K562 (cell line): ENCODE measurements around the gene OPCML. TPM values are rescaled to one million over a fixed set of nuclear protein-coding genes. Genes with fewer than 3 reads are reported as not detected.

Experiments
- ATAC-seq: fragments of 200-7000 bp; cut with Tn5 transposase; 3 replicates; pipeline ENCODE4 v1.9.1; 2020; ENCODE audit warnings: moderate library complexity
- BruUV-seq: library from RNA; stranded (reverse); fragments of 400-500 nt; replicated peaks from 2 replicates; lab custom pipeline; 2021; lab: Mats Ljungman, UMichigan
- CTCF ChIA-PET: fragments of 300-600 bp; formaldehyde crosslinking; extraction: SDS; loops from one replicate; lab custom pipeline; 2021; ENCODE audit warnings: low intra/inter-chr PET ratio; lab: Yijun Ruan, JAX
- POLR2A ChIA-PET: fragments of 300-600, 350-650 bp; sonication (Branson Sonifier 250); formaldehyde crosslinking; extraction: SDS; loops from one replicate; lab custom pipeline; 2021; ENCODE audit warnings: antibody characterized with exemption, inconsistent platforms; lab: Yijun Ruan, JAX
- DNase-seq, 4 experiments: peaks; one replicate each; pipeline versions ENCODE4 v3.0.0 to v3.0.0-alpha.2; 2011 to 2018; ENCODE audit warnings: low spot score in 3 of 4, mixed read lengths in 3 of 4; ENCODE audit errors: extremely low read depth in 1 of 4
- FAIRE-seq: peaks from 2 replicates; lab custom pipeline; 2011; peaks lifted over from hg19 to GRCh38; lab: Jason Lieb, UNC
- H2AFZ ChIP-seq: 2 replicates; pipeline ENCODE4 v1.6.0; 2011; ENCODE audit warnings: low read depth, low read length, control low read depth, inconsistent platforms
- H3K27ac ChIP-seq: fragments of 200-600 bp; 3 replicates; pipeline ENCODE4 v1.8.0; 2011; ENCODE audit warnings: low read depth, mild to moderate bottlenecking, control low read depth, inconsistent platforms, low read length, moderate library complexity, mixed read lengths; ENCODE audit errors: extremely low read depth
- H3K27me3 ChIP-seq, 2 experiments: fragments of 300-600 bp in 1 of 2; 2 replicates in 1 of 2; 3 replicates in 1 of 2; pipeline versions ENCODE4 v1.6.0 to v1.8.0; 2011; ENCODE audit warnings: inconsistent platforms in 2 of 2, low read length in 2 of 2, mild to moderate bottlenecking in 1 of 2, mixed read lengths in 1 of 2, moderate library complexity in 1 of 2; ENCODE audit not compliant: control insufficient read depth in 2 of 2, insufficient read depth in 2 of 2
- H3K36me3 ChIP-seq: fragments of 300-600 bp; 3 replicates; pipeline ENCODE4 v1.8.0; 2011; ENCODE audit warnings: mild to moderate bottlenecking, low read length, inconsistent platforms; ENCODE audit not compliant: control insufficient read depth, insufficient read depth
- H3K4me1 ChIP-seq, 2 experiments: fragments of 200-600 bp in 1 of 2; replicated peaks in 1 of 2; 2 replicates in 1 of 2; 3 replicates in 1 of 2; pipeline versions ENCODE4 v1.5.1 to v1.8.0; 2011; ENCODE audit warnings: inconsistent platforms in 2 of 2, low read length in 2 of 2, mild to moderate bottlenecking in 1 of 2, mixed read lengths in 1 of 2, moderate library complexity in 1 of 2; ENCODE audit not compliant: control insufficient read depth in 2 of 2, insufficient read depth in 2 of 2
- H3K4me2 ChIP-seq: 2 replicates; pipeline ENCODE4 v1.6.1; 2011; ENCODE audit warnings: low read length, control low read depth, inconsistent platforms, mixed read lengths; ENCODE audit not compliant: insufficient read depth
- H3K4me3 ChIP-seq: fragments of 200-600 bp; sonication (generic), shearing (Covaris generic); 2 replicates; pipeline ENCODE4 v1.5.1; 2016; ENCODE audit warnings: control low read depth, inconsistent platforms
- H3K79me2 ChIP-seq: fragments of 200-600 bp; 3 replicates; pipeline ENCODE4 v1.8.0; 2011; ENCODE audit warnings: low read length, inconsistent platforms; ENCODE audit not compliant: control insufficient read depth, insufficient read depth
- H3K9ac ChIP-seq, 2 experiments: 2 replicates each; pipeline versions ENCODE4 v1.6.0 to v1.6.1; 2011; ENCODE audit warnings: low read depth in 2 of 2, low read length in 2 of 2, control low read depth in 1 of 2, inconsistent platforms in 1 of 2, mild to moderate bottlenecking in 1 of 2, mixed read lengths in 1 of 2; ENCODE audit not compliant: insufficient read depth in 1 of 2
- H3K9me1 ChIP-seq: one replicate; pipeline ENCODE4 v1.6.0; 2011; ENCODE audit warnings: inconsistent platforms, mild to moderate bottlenecking, low read length, moderate library complexity; ENCODE audit not compliant: control insufficient read depth, insufficient read depth
- H3K9me3 ChIP-seq: replicated peaks from 2 replicates; pipeline ENCODE4 v1.5.1; 2011; ENCODE audit warnings: low read depth, low read length, inconsistent platforms; ENCODE audit not compliant: control insufficient read depth, insufficient read depth
- H4K20me1 ChIP-seq: replicated peaks from 2 replicates; pipeline ENCODE4 v1.6.1; 2011; ENCODE audit warnings: low read length, inconsistent platforms, mixed read lengths; ENCODE audit not compliant: control insufficient read depth, insufficient read depth
- ARHGAP35 ChIP-seq: fragments of 450-650 bp; IDR thresholded peaks from 2 replicates; pipeline ENCODE4 v1.6.1; 2018; ENCODE audit not compliant: partially characterized antibody
- ARID2 ChIP-seq: fragments of 450-650 bp; IDR thresholded peaks from 2 replicates; pipeline ENCODE4 v1.6.1; 2017; ENCODE audit warnings: antibody characterized with exemption, mild to moderate bottlenecking
- CEBPZ ChIP-seq: fragments of 150-350 bp; IDR thresholded peaks from 2 replicates; pipeline ENCODE4 v1.6.1; 2014; ENCODE audit warnings: low read depth, mild to moderate bottlenecking, low read length, borderline replicate concordance
- KAT2B ChIP-seq: IDR thresholded peaks from one replicate; pipeline ENCODE4 v1.6.1; 2012; ENCODE audit warnings: low read depth, mild to moderate bottlenecking, control low read depth, inconsistent platforms, low read length, moderate library complexity
- KDM1A ChIP-seq, 2 experiments: fragments of 450-650 bp; IDR thresholded peaks; 2 replicates each; pipeline ENCODE4 v1.6.1; 2016; ENCODE audit warnings: mild to moderate bottlenecking in 2 of 2
- MAX ChIP-seq: sonication (generic); formaldehyde crosslinking; IDR thresholded peaks from 2 replicates; pipeline ENCODE4 v1.9.0; 2022; ENCODE audit warnings: mild to moderate bottlenecking, missing genetic modification reagents
- MCM2 ChIP-seq: fragments of 450-650 bp; IDR thresholded peaks from 2 replicates; pipeline ENCODE4 v1.6.1; 2017; ENCODE audit warnings: low read depth, mild to moderate bottlenecking
- NFIX ChIP-seq: fragments of 250-450 bp; sonication (Bioruptor Pico); IDR thresholded peaks from 2 replicates; pipeline ENCODE4 v1.4.0; 2020; ENCODE audit warnings: low read depth, mild to moderate bottlenecking, moderate library complexity
- PHTF2 ChIP-seq: fragments of 250-450 bp; sonication (Bioruptor Pico); IDR thresholded peaks from 2 replicates; pipeline ENCODE4 v1.5.0; 2021; ENCODE audit warnings: mild to moderate bottlenecking
- SETDB1 ChIP-seq: IDR thresholded peaks from one replicate; pipeline ENCODE4 v1.6.1; 2012; ENCODE audit warnings: low read length, control low read depth, inconsistent platforms
- TRIM25 ChIP-seq: fragments of 450-650 bp; IDR thresholded peaks from 2 replicates; pipeline ENCODE4 v1.7.0; 2016; ENCODE audit warnings: borderline replicate concordance
- WGBS: fragments of 100-300 bp; shearing (Covaris generic); methylation state at CpG from one replicate; pipeline ENCODE4 v1.1.6; 2016; ENCODE audit warnings: low coverage, mixed read lengths; ENCODE audit not compliant: insufficient coverage; ENCODE audit errors: missing lambda C conversion rate; 5-methylcytosine and 5-hydroxymethylcytosine counted together
- in situ Hi-C: fragments of 300-500 bp; cut with MboI; formaldehyde crosslinking; loops from 4 replicates; pipeline ENCODE4 v1.15.0; 2018; ENCODE audit warnings: inconsistent platforms, mixed read lengths
- intact Hi-C: fragments of 100-400 bp; cut with micrococcal nuclease; formaldehyde crosslinking; loops from 2 replicates; pipeline ENCODE4 v1.14.2; 2022
- polyA plus RNA-seq, 8 experiments: library from polyadenylated mRNA; depleted of rRNA in 4 of 8; stranded (reverse) in 5 of 8; unstranded in 3 of 8; fragments of >200 nt; fragmentation: Nextera tagmentation in 2 of 8; fragmentation: Illumina TruSeq in 1 of 8; extraction: Ambion mirVana in 2 of 8; extraction: Trizol in 1 of 8; gene quantifications; 2 replicates each; pipeline versions ENCODE4 v1.2.1 to v1.2.3, GENCODE V29; 2011 to 2014; ENCODE audit warnings: inconsistent platforms in 1 of 8, missing spikeins in 1 of 8
- total RNA-seq, 7 experiments: library from RNA; depleted of rRNA in 6 of 7; stranded (reverse); fragments of >200 nt in 6 of 7; fragmentation: Illumina TruSeq in 2 of 7; extraction: Trizol in 2 of 7; gene quantifications; 2 replicates each; pipeline versions ENCODE4 v1.2.1 to v1.2.3, GENCODE V29; 2011 to 2021; ENCODE audit warnings: low replicate concordance in 1 of 7

Gene OPCML
- total and polyA plus RNA-seq, 9 of the 15 experiments (the other 6 are each of a cell fraction or from before 2014, with no cell fraction given): not detected

- H3K9ac ChIP-seq: no peak overlapping the region
- DNase-seq: no peak
- intact Hi-C loops (no loop called here), in situ Hi-C loops (no loop called here)
- no peaks in the 10 kb centered on the region for H3K4me1 ChIP-seq
- no peaks in the 10 kb centered on the region for H3K79me2 ChIP-seq
- POLR2A ChIA-PET: no interaction called here
- no peaks in the 10 kb centered on the region for H3K36me3 ChIP-seq
- no peak overlapping the region for H3K4me2 ChIP-seq
- H3K27me3 ChIP-seq: no peaks in the 10 kb centered on the region
- no TSS peak for BruUV-seq
- H3K27ac ChIP-seq: no peak overlapping the region
- no peak for ATAC-seq
- WGBS: 0% methylated on average over 3 of the region's 5 CpGs
- H2AFZ ChIP-seq: no peak overlapping the region
- no peaks in the 10 kb centered on the region for H3K9me3 ChIP-seq
- H3K4me3 ChIP-seq: no peak overlapping the region
- H4K20me1 ChIP-seq: no peaks in the 10 kb centered on the region
- CTCF ChIA-PET: interaction anchor here (0.6 kb wide), 1 partner anchor 40 kb away, joined by 3 read pairs; no protein-coding TSS in a partner anchor
- no peak for FAIRE-seq
- no peaks in the 10 kb centered on the region for H3K9me1 ChIP-seq
- TF ChIP-seq KDM1A (IDR thresholded peaks at IDR 0.05): no peak
- TF ChIP-seq ARID2: no peak
- no peak for TF ChIP-seq KAT2B
- no peak for TF ChIP-seq MCM2
- TF ChIP-seq MAX: no peak
- TF ChIP-seq TRIM25: no peak
- TF ChIP-seq ARHGAP35: no peak
- TF ChIP-seq CEBPZ: no peak
- TF ChIP-seq PHTF2: no peak
- no peak for TF ChIP-seq NFIX (CRISPR knock-in tag)
- no peak for TF ChIP-seq SETDB1
Observed at GRCh38 chr11:132892876-132893275, 639.4 kb downstream of the OPCML start.
